Retina (tissue), 1 donor: ENCODE measurements around the gene FLYWCH1.

Source experiments
- DNase-seq: peaks from one replicate; pipeline ENCODE4 v3.0.0-alpha.2; 2016

Gene FLYWCH1, protein sequence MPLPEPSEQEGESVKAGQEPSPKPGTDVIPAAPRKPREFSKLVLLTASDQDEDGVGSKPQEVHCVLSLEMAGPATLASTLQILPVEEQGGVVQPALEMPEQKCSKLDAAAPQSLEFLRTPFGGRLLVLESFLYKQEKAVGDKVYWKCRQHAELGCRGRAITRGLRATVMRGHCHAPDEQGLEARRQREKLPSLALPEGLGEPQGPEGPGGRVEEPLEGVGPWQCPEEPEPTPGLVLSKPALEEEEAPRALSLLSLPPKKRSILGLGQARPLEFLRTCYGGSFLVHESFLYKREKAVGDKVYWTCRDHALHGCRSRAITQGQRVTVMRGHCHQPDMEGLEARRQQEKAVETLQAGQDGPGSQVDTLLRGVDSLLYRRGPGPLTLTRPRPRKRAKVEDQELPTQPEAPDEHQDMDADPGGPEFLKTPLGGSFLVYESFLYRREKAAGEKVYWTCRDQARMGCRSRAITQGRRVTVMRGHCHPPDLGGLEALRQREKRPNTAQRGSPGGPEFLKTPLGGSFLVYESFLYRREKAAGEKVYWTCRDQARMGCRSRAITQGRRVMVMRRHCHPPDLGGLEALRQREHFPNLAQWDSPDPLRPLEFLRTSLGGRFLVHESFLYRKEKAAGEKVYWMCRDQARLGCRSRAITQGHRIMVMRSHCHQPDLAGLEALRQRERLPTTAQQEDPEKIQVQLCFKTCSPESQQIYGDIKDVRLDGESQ

DNA sequence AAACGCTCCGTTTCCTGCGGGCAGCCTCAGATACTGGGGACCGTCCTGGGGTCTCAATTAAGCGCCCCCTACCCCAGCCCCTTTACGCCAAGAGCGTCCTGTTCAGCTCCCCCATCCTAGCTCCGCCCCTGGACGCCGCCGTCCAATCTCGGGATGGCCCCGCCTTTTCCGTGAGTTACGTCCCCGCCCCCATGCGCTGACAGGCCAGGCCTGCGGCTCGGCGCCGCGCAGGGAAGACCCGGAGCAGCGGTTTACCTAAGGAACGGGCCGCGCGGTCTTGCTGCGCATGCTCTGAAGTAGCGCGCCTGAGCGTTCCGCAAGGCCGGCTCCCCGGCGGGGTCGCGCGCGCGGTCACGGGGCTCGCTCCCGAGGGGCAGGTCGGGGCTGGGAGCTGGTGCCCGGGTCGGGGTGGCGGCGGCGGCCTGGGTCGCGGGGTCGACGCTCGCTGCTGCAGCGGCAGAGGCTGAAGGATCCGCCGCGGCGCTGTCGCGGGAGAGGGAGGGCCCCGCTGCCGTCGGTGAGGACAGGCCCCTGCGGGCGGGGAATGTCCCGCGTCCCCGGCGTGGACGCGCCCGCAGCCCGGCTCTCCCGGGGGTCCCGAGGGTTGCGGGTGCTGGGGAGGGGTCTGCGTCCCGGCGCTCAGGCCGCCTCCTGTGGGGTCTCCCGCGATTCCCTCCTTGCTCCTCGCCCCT, at the start of gene FLYWCH1:
Gene FLYWCH1, plus strand, starts transcription at position 294 of the 692 bp plus-strand sequence. CDS start 17,755 bp downstream, outside the sequence.
- DNase-seq: peak; percentile 94

DNA sequence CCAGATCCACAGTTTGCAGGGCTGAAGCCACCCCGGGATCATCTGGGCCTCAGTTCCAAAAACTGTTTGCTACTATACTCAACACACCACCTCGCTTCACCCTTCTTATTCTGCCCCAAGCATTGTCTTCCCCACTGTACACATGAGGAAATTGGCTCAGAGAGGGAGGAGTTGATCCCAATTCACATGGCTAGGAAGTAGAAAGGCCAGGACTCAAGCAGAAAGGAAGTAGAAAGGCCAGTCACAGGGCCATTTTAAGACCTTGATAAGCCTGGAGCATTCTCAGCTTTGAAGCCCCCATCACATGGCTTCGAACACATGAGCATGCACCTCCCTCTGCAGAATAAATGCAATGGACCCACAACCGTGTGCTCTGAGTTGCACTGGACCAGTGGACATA, 46.1 kb upstream of the FLYWCH1 start:
- no peak for DNase-seq

DNA sequence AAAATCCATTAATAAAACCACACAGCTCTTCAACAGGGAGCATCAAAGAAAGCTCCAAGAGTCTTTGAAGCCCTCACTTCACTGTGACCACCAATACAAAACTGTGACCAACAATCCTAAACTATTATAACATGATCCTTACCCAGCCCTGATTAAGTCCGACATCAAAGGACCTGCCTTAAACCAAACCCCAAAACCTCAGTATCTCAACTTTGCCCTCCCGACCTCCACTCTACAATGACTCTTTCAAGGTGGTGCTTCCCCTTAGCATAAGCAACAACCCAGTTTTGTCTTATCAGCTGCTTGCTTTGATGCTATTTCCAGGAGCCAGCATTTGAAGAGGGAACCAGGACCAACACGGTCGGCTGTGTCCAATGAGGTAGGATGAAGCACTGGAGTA, 45.3 kb upstream of the FLYWCH1 start:
- DNase-seq: no peak

DNA sequence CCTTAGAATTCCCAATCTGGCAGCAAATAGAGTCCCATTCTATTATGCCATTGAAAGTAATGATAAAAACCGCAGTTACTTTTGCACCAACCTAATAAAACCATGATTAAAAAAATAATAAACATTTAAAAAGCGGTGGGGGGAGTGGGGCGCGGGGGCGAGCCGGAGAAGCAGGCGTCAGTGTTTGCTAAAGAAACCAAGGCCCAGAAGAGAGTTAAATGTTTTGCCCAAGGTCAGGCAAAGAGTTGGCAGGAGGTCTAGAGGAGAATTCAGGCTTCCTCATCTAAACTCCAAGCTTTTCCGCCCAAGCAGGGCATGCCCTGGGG, 44.1 kb upstream of the FLYWCH1 start:
- DNase-seq: no peak

DNA sequence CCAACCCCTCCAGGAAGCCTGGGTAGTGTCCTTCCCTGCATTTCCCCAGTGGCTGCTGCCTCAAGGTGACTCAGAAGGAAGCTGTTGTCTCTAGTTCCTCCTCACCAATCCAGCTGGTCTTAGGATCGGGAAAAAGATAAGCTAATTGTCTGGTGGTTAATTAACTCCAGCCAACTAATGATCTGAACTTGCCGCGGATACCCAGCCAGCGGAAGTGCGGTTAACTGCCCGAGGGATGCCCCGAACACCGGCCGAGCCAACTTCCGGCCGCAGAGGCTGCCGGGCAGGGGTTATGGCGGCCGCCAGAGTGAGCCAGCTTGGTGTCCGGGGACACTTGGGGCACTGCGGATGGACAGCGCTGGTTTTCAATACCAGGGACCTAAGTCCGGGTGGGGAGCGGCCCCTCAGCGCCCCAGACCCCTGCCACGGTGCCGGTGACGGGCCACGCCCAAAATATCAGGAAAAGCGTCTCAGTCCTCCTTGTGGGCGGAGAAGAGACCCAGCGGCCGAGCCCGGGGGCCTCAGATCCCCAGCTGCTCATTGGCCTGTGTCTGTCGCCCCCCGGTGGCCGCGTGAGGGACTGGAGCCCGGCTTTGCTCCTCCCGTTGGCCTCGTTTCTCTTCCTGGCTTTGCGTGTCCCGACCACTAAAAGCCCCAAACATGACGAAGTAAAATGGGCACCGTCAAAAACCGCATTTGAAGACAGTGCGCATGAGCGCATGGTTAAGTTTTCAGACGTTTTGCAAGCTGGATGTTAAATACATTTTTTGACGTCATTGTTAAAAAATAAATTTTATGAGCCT, 43.5 kb upstream of the FLYWCH1 start:
- DNase-seq: peak; percentile 99

DNA sequence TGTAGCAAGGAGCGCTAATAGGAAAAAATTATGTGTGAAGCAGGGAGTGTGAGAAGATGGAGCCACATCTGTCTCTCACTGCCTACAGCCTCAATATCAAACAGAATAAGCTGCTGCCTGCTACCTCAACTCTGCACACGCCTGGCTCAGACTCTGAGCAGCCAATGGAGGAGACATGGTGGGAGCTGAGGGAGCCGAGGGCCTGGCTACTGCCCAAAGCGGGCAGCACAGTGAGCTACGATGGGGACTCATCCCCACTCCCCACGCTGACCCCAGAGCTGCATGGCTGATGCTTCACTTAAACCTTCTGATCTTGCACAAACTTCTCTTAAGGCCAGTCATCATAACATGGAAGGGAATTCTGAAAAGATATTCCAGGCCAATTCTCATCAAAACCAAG, 39.8 kb upstream of the FLYWCH1 start:
- DNase-seq: no peak

DNA sequence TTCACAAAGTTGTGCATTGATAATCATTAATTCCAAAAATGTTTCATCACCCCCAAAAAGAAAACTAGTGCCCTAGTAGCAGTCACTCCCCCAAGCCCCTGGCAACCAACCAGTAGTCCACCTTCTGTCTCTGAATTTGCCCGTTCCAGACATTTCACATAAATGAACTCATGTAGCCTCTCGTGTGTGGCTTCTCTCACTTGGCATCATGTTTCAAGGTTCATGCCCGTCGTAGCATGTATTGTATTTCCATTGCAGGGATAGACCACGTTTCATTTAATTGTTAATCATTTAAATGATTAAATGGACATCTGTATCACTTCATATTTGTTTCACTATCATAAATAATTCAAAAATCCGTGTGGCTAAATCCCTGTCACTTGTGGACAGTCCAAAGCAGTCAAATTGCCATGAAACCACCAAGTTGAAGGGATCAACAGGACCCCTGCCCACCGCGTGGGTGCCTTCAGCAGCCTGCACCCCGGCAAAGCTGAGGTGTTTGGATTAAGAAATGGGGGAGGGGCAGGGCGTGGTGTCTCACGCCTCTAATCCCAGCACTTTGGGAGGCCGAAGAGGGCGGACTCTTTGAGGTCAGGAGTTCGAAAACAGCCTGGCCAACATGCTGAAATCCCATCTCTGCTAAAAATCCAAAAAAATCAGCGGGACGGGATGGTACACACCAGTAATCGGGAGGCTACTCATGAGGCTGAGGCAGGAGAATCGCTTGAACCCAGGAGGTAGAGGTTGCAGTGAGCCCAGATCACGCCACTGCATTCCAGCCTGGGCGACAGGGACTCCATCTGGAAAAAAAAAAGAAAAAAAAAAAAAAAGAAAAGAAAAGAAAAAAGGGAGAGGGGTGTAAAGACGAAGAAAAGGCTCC, 37.5 kb upstream of the FLYWCH1 start:
- DNase-seq: no peak

DNA sequence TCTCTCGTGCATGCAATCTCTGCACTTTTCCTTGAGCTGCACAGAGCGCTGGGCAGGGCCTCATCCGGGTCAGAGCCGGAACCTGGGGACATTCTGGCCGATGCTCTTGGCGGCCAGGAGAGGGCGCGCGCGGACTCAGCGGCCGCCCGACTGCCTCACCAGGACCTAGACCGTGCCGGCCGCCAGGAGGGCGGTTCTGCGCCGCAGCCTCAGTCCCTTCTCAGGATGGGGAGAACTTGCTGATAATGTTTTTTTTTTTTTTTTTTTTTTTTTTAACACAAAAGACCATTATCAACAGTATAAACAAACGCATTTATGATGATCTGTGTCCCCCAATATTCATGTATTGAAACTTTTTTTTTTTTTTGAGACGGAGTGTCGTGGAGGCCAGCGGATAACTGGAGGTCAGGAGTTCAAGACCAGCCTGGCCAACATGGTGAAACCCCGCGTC, 36.8 kb upstream of the FLYWCH1 start:
- DNase-seq: peak; percentile 93

DNA sequence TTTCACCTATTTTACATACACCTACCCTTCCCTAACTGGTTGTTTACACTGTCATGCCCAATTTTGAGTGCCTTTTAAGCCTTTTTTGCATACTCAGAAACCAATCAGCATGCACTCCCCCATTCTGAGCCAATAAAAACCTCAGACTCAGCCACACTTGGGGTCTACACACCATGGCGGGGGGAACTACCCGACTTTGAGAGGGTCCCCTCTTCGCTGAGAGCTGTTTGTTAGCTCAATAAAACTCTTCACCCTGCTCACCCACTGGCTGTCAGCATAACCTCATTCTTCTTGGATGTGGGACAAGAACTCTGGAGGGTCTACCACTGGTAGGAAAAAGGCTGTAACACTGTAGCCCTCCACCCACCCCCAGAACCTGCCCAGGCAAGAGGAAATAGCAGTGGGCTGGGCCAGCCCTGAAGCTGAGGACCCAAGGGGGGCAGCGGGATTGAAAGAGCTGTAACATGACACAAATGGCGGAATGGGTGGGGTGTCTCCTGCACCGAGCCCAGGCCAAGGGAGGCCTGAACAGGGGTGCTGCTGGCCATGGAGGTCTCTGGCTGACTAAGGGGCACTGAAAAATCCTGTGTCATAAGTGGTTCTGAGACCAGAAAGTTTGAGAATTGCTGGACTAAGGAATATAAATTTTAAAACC, 31.8 kb upstream of the FLYWCH1 start:
- DNase-seq: no peak

DNA sequence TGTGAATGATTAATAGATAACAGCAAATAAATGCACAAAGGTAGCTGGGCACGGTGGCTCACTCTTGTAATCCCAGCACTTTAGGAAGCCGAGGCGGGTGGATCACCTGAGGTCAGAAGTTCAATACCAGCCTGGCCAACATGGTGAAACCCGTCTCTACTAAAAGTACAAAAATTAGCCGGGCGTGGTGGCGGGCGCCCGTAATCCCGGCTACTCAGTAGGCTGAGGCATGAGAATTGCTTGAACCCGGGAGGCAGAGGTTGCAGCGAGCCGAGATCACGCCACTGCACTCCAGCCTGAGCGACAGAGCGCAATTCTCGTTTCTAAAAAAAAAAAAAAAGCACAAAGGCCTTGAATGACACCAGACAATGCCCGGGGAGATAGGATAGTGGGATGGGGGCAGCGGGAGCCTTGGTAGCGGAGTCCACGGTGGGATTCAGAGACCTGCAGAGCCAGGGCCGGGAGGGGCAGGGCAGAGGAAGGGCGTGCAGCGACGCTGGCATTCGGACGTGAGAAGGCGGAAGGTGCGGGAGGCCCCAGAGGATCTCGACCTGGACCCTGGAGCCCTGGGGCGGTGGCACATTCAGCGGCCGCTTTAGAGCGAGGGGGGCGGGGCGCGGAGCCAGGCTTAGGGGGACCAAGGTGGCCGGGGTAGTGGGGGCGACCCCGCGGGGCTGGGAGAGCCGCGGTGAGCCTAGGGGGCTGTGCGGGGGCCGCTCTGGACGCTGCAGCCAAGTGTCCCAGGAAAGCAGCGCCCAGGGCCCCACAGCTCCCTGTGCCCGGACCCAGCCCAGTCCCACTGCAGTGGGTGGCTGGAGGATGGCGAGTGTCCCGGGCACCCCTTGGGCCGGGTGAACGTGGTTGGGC, 29.7 kb upstream of the FLYWCH1 start:
- peak; percentile 66 for DNase-seq

DNA sequence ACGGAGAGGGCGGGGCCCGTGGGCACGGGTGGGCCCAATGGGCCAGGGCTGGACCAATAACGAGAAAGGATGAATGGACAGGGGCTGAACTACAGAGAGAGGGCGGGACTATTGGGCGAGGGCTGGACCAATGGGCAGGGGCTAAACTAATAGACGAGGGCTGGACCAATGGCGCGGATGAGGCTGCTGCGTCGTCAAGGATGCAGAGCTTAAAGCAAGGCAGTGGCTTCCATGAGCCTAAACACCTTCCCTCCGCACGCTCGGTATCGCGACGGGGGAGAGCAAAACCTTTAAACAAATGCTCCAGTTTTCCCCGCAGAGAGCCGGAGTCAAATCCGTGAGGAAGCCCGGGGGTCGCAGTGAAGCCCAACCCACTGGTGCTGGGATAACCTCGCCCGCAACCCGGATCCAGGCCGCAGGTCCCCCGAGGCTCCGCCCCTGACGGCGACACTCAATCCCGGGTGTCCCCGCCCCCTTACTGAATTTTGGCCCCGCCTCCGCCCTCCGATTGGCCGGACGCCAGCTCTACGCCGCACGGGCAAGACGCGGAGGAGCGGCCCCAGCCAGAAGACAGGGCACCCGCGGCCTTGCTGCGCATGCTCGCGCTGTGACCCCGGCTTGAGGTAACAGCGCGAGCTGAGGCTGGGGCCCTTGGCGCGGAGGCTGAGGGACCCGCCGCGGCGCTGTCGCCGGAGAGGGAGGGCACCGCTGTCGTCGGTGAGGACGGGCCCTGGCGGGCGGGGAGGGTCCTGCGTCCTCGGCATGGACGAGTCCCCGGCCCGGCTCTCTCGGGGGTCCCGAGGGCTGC, 28.9 kb upstream of the FLYWCH1 start, which contains the start of gene FLYWCH2:
Gene FLYWCH2, plus strand, starts transcription at position 566 of the 808 bp plus-strand sequence. CDS start 13,235 bp downstream, outside the sequence.
- peak; percentile 100 for DNase-seq

DNA sequence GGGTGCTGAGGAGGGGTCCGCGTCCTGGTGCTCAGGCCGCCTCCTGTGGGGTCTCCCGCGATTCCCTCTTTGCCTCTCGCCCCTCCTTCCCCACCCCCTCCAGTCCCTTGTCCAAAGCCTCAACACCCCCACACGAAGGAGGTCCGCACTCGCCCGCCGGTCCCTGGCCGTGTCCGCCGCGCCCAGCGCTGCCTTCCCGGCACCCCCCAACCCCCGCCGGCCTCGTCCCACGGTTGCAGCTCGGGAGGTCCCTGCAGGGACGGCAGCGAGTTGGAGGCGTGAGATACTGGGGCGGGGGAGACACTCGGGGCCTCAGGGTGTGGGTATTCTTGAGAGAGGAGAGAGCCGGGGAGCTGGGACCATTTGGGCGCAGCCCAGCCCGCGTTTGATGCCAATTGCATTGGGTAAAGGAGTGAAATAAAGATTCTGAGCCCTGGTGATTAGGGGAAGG, 28.2 kb upstream of the FLYWCH1 start:
- DNase-seq: no peak

DNA sequence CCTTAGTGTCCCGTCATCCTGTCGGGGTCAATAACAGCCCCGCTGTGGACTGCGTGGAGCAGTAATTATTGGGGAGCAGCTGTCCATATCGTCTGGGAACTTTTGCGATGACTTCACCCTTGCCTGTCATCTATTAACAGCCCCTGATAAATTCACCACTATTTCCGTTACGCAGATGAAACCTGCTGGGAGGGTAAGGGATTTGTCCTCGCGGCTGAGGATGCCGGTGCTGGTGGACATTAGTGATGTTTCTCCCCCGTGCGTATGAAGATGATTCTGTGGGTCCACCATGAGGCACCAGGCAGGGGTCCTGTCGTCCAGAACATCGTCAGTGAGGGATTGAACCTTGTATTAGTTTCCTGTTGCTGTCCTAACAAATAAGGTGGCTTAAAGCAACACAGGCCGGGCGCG, 27.7 kb upstream of the FLYWCH1 start:
- no peak for DNase-seq

DNA sequence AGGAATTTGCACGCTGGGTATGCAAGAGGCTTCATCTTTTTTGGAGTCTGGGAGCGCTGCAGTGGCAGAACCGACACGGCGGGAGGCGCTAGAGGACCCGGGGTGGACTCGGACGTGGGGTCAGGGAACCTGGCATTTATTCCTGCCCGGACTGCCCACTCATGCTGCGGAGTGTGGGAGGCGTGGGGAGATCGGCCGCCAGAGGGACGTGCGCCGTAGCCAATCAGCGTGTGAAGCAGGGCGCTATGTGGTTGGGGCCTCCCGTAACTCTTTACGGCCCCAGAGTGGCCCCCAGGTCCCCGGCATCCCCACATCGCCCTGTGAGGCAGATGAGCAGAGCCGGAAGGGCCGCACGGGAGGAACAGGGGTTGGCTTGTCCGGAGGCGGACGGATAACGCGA, 17.5 kb upstream of the FLYWCH1 start:
- no peak for DNase-seq

DNA sequence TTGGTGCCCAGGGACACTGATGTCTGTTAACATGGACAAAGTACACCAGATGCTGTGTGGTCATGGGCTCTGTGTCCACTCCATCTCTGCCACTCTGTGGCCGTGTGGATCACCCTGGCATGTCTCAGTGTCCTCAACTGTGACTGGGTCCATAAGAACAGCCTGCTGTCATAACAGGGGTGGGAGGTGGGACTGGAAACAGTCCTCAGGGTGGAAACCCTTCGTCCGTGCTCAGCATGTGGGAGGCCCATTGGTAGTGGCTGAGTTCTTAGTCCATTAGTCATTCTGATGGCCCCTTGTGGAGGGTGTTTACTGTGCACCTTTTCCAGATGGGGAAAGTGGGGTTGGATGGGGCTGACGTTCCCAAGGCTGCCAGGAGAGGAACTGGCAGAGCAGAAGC, 15.9 kb upstream of the FLYWCH1 start:
- DNase-seq: no peak

DNA sequence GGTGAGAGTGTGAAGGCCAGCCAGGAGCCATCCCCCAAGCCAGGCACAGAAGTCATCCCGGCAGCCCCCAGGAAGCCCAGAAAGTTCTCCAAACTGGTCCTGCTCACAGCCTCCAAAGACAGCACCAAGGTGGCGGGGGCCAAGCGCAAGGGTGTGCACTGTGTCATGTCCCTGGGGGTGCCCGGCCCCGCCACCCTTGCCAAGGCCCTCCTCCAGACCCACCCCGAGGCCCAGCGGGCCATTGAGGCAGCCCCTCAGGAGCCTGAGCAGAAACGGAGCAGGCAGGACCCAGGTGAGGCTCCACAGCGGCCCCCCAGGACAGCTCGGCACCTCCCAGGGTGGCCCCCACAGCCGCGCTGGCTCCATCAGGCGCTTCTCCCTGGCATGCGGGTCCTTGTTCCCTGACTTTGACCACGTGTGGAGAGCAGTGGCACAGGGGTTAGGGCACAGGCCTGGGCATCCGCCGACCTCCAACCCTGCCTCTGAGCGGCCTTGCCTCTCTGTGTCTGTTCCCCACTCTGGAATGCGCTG, 15.2 kb upstream of the FLYWCH1 start:
- no peak for DNase-seq

DNA sequence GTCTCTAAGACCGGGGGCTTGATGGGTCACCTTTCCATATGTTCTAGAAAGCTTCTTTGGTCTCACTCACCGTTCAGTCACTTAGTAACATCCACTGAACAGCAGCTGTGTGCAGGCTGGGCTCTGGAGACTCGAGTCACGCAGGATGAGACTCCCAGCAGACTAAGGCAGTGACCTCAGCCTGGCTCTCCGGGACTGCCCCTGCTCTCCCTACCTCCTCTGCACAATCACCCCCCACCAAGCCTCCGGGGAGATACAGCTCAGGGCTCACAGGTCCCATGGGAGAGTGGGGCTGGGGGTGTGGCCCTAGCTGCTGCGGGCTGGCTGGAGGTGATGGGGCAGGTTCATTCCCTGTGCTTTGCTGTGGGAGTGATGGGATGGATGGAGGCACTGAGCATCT, 14.6 kb upstream of the FLYWCH1 start:
- DNase-seq: no peak

DNA sequence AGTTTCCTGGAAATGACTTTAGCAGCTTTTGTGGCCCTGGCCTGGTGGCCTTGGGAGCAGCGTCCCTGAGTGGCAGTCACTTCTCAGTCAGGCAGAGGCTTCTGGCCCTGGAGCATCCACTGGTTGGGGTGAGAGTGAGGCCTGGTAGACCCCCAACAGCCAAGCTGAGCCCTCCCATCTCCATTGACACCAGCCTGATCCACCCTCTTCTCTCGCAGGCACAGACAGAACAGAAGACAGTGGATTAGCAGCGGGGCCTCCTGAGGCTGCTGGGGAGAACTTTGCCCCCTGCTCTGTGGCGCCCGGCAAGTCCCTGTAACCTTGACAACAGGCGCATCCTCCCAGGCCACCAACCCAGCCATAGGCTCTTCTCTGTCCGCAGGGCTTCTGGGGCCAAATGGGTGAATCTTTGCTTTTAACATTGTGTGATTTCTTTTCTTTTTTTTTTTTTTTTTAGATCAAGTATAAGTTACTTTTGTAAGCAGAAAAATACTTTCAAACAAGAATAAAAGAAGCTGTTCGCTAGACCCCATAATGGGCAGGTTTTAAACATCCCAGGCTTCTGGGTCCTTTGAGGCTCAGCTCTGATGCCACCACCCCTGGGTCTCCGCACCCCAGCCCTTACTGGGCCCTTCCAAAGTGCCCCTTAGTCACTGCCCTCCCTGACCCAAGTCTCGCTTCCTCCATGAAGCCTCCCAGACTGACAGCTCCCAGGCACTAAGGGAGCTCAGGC, 12.7 kb upstream of the FLYWCH1 start:
- no peak for DNase-seq
